ENCODE data around the gene LPCAT1. TPM values are rescaled to one million over a fixed set of nuclear protein-coding genes. Genes with fewer than 3 reads are reported as not detected.
A peak's percentile ranks its signal among the peaks of the same experiment; 100 is the strongest.

LPCAT1 gene
- total and polyA plus RNA-seq, 10 of the 15 experiments (the other 5 are each of a cell fraction or from before 2014, with no cell fraction given): 2.3 to 109 (median 72.7) TPM

DNA sequence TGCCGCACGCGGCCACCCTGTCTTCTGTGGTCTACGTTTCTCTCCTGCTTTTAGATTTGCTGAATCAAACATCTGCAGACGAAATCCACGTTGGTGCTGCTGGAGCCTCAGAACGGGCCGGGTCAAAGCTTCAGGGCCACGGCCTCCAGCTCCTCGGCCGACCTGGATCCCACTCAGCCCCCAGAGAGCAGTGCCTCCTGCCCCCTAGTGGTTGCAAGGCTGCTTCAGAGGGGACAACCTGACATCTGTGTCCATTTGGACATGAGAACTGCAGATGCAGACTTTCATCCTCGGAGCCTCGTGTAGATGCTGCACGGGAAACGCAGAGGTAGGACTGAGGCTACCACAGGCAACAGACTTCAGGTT is 55.5 kb downstream of the LPCAT1 start:
- no peaks in the 10 kb centered on the region for H3K79me2 ChIP-seq (ENCODE audit: control insufficient read depth, insufficient read depth, low read length)
- in situ Hi-C loops (cut with MboI) (no loop called here), intact Hi-C loops (cut with micrococcal nuclease; ENCODE audit: unreplicated experiment) (no loop called here)
- no peak overlapping the region for H2AFZ ChIP-seq (ENCODE audit: control insufficient read depth, low read depth, low read length)
- H3K4me2 ChIP-seq (ENCODE audit: control insufficient read depth, insufficient read depth): no peak overlapping the region
- ChIA-PET POLR2A (no interaction called here), SMC1A (ENCODE audit: uncharacterized antibody, unreplicated experiment) (interaction anchor here (0.6 kb wide), 1 partner anchor 10 kb away, joined by 3 read pairs; no protein-coding TSS in a partner anchor), RAD21 (ENCODE audit: unreplicated experiment) (no interaction called here), CTCF (interaction anchor here (0.6 kb wide), 1 partner anchor 12 kb away, joined by 3 read pairs; no protein-coding TSS in a partner anchor)
- no peak overlapping the region for H3K27ac ChIP-seq (ENCODE audit: control insufficient read depth, insufficient read depth)
- no peaks in the 10 kb centered on the region for H3K4me1 ChIP-seq (ENCODE audit: control insufficient read depth, insufficient read depth, low read length)
- TF ChIP-seq, protein P1, sequence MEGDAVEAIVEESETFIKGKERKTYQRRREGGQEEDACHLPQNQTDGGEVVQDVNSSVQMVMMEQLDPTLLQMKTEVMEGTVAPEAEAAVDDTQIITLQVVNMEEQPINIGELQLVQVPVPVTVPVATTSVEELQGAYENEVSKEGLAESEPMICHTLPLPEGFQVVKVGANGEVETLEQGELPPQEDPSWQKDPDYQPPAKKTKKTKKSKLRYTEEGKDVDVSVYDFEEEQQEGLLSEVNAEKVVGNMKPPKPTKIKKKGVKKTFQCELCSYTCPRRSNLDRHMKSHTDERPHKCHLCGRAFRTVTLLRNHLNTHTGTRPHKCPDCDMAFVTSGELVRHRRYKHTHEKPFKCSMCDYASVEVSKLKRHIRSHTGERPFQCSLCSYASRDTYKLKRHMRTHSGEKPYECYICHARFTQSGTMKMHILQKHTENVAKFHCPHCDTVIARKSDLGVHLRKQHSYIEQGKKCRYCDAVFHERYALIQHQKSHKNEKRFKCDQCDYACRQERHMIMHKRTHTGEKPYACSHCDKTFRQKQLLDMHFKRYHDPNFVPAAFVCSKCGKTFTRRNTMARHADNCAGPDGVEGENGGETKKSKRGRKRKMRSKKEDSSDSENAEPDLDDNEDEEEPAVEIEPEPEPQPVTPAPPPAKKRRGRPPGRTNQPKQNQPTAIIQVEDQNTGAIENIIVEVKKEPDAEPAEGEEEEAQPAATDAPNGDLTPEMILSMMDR (IDR thresholded peaks at IDR 0.05 in 2 of 3, conservative IDR thresholded peaks at IDR 0.05 in 1 of 3; ENCODE audit: control insufficient read depth in 2 of 3, extremely low read depth in 1 of 3, insufficient read depth in 1 of 3, low read depth in 3 of 3, low read length in 3 of 3): peak; percentile 30 to 49 (median 38); a peak in 5 of 6 replicates
- no peak for TF ChIP-seq STAT1 (conservative IDR thresholded peaks at IDR 0.05)
- TF ChIP-seq RAD21 (IDR thresholded peaks at IDR 0.05; ENCODE audit: insufficient read depth, low read depth, low read length): peak; percentile 46; the same call in 1 of the 2 replicates
- 96% methylated on average over 15 of the region's 15 CpGs for WGBS (ENCODE audit: insufficient coverage, insufficient replicate concordance, low lambda C conversion rate, missing lambda C conversion rate)
- no peak overlapping the region for H3K9ac ChIP-seq (ENCODE audit: control insufficient read depth, insufficient read depth, low read length)
- no peaks in the 10 kb centered on the region for H4K20me1 ChIP-seq (ENCODE audit: control insufficient read depth, insufficient read depth)
- FAIRE-seq (no peak), ATAC-seq (peak; percentile 10; the same call in 2 of the 3 replicates), DNase-seq (ENCODE audit: low read depth, low spot score) (no peak)
- peaks cover 26 to 64% of the 10 kb centered on the region in 2 experiments for H3K36me3 ChIP-seq (ENCODE audit: control insufficient read depth in 2 of 2, insufficient read depth in 2 of 2, low read length in 1 of 2)
- H3K9me3 ChIP-seq (replicated peaks; ENCODE audit: control insufficient read depth, insufficient read depth, low read length): no peaks in the 10 kb centered on the region; the same call in 2 of the 3 replicates
- H3K27me3 ChIP-seq (replicated peaks in 1 of 2; ENCODE audit: control insufficient read depth in 2 of 2, insufficient read depth in 2 of 2, low read length in 1 of 2): no peaks in the 10 kb centered on the region
- no peak overlapping the region for H3K4me3 ChIP-seq
- no TSS peak for BruUV-seq (replicated peaks)
